Activated T-cell treated with anti-CD3 and anti-CD28 coated beads, Interleukin-2, amount 50 U/mL, for 48 hours (primary cell): ENCODE results near the gene DOCK1.

ENCODE experiments used
- DNase-seq, 2 experiments: peaks; one replicate each; pipeline ENCODE4 v3.0.0-alpha.2; 2020

DOCK1 gene

DNA sequence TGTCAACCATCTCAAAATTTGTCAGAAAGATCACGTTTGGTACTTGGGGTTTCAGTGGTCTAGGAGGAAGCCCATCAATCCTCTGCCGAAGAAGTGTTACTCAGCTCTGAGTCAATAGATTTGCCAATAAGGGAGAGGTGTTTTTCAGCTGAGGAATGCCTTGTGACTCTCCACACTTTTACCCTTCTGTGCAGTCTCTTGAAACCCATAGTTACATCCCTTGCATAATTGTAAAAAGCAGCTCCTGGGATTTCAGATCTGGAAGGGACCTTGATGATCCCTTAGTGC lies 243.6 kb downstream of the DOCK1 start:
- DNase-seq = no peak

DNA sequence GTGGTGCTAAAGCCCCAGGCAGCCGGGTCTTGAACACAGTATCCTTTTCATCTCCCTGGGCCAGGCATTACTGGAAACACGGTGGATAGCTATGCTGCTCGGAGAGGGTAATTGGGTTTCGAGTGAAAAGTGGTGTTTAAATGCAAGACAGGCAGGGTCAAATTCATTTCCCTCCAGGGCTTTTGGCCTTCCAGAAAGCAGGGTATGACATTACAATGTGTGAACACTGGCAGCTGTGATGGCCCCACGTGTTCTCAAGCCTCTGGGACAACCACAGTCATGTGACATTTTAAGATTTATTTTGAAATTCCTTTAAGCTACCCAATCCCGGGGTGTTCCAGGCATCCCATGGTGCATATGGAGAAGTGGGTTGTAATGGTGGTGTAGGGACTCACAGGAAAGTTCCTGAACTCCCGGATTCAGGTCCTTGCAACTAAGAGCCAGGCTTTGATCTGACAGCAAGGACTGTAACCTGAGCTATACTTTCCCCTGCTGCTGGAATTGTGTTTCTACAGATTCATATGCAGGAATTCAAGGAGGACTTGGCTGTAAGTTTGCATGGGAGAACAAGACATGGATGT lies 244.4 kb downstream of the DOCK1 start:
- no peak for DNase-seq

DNA sequence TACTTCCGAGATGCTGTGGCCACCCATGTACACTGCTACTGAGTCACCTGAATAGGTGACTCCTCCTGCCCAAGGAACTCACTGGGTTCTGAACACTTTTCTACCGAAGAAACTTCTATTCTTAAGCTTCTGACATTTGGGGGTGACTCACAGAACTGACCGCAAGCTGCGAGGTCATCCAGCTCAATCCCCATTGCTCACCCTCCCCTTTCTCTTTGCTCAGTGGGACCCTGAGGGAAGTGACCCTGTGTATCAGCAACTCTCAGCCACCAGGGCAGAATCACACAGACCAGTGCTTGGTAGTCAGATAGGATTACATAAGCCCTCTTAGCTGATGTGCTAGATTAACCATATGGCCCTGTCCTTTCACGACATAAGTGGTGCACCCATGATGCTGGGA lies 244.9 kb downstream of the DOCK1 start:
- no peak for DNase-seq

DNA sequence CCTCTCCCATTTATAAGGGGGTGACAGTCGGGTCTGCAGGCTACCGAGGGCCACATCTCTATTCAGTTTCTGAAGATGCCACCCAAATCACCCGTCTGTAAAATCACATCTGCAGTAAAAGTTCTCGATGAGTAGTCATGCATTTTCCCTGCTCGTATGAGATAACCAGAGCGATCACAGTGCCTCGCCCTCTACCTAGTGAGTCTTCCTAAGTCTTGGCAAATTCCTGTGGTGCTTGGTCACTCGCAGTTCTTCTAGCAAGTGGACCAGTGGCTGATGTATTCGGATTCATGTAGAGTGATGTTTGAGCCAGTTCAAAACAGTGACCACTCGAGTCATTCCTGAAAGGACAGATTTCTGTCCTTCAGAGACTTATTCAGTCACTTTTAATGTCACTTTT lies 246.3 kb downstream of the DOCK1 start:
- no peak for DNase-seq

DNA sequence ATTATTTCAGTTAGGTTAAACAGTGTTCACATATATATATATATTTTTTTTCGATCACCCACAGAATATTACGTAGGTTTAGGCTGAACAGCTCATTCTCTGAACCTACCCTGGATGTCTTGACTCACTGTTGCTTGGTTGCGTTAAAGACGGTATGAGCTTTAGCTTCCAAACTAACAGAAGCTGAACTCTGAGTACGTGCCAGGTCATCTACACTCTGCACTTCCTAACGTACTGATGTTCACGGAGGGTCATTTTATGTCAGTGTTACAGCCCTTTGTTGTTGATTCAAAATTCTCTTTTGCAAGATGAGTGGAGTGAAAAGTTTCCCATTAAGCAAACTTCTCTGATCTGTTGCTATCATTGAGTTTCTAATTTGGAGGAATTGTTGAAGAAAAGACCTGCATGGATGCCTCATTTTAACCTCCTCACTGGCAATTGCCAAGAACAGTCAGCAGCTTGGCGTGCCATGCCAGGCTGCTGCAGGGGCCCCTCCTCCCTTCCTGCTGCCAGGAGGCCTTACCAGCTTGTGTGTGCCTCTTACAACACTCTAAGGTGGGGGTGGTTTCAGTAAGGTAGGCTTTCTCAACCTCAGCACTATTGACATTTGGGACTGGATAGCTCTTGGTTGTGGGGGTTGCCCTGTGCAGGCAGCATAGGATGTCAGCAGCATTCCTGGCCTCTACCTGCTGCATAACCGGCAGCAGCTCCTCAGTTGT lies 246.9 kb downstream of the DOCK1 start:
- DNase-seq = no peak

DNA sequence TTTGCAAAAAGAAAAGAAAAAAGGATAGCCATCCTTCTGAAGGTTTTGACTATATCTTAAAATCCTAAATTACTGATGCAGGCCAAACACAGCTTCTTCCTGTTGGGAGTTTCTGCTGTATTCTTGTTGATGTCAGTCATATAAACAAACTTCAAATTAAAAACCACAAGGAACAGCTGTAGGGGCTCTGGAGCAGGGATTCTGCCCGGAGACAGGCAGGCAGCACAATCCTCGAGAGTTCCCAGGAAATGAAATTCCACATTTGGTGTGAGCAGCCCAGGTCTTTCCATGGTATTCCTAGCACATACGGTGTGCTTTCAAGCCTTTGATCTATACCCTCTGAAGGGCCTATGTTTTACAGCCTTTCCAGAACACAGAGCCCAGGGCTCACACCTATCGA lies 248.0 kb downstream of the DOCK1 start:
- no peak for DNase-seq

DNA sequence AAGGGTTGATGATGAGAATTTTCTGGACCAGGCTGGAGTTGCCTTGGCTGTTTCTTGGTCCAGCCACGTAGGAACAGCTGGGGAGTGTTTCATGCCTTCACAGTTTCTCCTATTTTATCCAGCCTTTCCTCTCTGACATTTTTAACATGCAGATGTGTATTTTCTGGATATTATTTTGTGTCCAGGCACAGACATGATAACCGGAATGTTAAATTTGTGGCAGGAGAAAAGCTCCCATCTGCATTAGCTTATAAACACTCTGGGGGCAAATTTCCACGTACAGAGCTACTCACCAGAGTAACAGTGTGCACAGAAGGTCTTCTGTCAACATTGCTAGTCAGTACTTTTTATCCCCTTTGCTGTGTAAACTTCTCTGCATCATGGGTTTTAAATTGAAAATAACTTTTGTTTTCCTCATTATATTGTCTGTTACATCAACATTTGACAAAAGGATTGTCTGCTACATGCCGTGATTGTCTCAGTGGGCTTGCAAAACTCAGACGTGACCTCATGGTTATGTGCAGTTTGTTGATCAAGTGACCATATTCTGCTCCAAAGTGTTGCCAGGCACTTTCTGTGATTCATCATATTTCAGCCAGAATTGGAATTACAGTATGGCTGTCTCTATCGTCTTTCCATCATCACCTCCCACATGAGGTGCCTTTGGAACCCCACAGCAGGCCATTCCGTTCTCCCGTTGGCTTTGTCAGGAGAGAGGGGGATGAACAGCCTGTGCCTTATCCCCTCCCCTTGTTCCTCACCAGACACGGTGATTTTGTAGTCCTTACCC lies 249.8 kb downstream of the DOCK1 start:
- DNase-seq = no peak

DNA sequence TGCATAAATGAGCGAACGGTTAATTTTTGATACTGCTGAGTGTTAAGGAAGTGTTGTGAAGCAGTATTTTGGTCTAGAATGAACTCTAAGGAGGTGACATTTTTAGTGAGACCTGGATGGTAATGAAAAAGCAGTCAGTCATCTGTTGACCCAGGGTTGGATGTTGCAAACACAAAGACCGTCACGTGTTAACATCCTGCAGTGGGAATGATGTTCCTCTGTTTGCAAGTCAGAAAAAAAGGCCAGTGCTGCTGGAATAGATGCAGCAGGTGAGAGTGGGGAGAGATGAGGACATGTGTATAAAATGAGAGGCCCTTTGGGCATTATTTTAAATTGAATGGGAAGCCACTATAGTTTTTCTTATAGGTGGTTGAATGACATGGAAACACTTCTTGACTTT lies 251.9 kb downstream of the DOCK1 start:
- no peak for DNase-seq

DNA sequence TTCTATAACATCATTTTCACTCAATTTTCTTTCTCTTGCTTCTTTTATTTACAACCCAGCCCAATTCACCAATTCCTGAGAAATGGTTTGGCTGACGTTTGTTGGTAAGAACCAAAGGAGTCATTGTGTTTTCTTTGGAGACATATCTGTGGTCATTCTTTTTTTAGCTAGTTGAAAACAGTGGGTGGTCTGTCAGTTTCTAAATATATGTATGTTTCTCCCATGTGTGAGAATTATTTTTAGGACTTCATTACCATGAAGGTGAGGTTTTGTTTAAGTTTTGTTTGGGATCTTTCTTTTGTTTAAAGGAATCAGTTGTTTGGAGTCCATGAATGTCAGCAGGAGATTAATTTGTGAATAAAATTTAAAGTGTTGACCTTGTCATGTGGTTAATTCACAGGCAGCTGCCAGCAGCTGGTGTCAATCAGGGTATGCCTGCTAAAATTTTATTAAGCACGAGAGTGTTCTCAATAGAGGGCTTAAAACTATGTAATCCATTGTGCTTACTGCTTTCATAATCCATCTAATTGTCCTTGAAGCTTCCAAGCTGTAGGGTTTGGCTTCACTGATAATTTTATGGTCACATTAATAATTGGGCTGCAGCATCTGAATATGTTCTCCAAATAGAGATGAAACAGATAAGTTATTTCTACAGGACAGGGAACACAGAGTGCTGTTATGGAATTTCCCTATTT lies 252.4 kb downstream of the DOCK1 start:
- no peak for DNase-seq

DNA sequence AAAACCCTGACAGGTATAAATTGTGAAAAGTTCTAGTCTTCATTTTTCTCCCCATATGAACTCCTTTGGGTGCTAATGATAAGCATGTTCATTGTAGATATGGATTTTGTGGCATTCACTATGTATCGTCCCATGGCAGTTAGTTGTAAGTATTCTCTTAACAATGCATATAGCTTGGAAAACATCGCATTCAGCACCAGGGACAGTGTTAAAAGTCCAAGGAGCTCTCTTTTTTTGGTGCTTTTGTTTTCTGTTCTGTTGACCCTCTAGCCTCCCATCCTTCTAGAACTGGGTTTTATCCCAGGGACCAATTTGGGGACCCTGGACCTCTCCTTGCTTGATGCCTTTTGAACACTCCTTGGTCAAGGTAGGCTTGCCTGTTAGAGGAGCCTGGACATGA lies 253.4 kb downstream of the DOCK1 start:
- DNase-seq = no peak

DNA sequence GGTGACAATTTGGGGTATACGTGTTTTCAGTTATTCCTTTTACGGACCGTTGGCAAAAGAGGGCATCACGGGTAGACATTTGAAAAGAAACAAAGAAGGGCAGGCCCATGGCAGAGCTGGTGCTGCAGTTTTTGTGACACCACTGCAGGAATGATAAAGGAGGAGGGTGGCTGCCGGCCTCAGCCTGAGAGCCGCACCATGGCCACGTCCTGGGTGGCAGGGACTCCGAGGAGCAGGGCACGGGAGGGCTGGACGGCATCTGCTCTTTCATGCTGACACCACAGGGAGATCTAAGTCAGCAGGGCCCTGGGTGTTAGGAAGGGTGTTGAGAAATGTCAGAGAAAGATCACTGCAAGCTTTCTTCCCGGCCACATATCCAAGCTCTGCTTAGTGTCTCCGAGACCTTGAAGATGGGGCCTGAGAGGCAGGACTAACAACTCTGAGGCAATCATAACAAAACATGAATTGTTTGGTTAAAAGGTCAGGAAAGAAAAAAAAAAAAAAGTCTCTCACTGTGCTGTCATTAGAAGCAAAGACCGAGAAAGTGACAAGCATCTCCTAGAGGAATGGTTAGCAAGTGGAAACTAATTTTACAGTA lies 254.5 kb downstream of the DOCK1 start:
- DNase-seq = no peak

DNA sequence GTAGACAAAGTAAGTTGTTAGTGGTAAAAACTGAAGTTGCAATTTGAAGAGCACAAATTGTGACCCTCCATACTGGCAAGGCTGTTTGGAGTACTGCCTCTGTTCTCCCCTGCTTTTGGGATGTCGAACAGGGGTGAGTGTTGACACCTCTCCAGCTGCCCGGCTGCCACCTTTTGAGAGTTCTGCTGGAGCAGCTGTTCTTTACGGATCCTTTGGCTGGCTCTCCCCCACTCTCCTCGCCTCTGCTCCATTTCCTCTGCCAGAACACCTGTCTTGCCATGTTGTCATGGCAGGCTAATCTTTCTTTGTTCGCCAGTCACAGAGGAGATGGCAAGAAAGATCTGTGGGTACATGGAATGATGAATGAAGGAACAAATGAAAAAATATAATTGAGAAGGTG lies 256.3 kb downstream of the DOCK1 start:
- no peak for DNase-seq

DNA sequence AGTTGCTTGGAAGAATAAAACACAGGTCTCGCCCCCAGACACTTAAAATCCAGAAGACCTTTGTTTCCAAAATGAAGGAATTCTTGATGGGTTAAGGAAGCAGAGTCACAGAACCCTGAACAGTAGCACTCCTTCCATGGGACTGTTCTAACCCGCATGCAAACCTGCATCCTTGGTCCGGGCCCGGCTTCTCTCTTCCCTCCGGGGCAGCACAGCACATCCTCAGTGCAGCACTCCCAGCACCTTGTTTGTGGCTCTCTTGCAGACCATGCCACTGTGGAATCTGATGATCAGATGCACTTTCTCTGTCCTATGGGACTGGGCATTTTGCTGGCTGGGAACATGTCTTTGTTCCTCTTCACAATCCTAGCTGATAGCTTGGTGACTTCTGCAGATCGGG lies 257.6 kb downstream of the DOCK1 start:
- DNase-seq = no peak

DNA sequence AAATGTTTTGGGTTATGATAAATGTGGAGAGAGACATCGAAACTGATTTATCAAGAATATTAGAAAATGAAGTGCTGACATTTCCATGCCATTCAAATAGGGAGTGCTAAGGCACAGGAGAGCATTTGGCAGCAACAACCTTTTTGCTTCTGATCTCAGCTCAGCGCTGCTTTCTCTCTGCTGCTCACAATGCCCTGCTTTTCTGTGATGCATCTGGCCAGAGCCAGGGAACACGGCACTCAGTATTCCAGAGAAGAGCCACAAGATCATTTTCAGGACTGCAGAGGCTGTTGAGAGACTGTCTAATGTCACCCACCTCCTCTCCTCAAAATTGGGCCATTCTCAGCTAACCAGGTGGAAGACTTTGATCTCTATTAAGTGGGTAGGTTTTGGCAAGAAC lies 263.0 kb downstream of the DOCK1 start:
- no peak for DNase-seq

DNA sequence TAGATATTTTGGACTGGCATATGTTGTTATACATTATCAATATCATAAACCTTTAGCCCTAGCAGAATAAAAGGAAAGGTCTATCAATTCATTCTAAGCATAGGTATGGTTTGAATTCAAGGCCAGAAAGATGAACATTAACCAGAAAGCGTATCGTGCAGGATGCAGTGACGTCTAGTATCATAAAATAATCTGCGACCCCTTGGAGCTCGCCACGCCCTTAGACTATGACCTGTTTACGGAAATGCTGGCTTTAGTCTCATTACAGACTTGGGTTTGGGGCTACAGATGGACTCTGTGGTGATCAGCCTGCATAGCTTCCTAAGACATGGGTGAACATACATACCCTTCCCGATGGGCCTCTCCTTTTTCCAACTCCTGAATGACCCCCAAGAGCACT lies 269.6 kb downstream of the DOCK1 start:
- DNase-seq = no peak

DNA sequence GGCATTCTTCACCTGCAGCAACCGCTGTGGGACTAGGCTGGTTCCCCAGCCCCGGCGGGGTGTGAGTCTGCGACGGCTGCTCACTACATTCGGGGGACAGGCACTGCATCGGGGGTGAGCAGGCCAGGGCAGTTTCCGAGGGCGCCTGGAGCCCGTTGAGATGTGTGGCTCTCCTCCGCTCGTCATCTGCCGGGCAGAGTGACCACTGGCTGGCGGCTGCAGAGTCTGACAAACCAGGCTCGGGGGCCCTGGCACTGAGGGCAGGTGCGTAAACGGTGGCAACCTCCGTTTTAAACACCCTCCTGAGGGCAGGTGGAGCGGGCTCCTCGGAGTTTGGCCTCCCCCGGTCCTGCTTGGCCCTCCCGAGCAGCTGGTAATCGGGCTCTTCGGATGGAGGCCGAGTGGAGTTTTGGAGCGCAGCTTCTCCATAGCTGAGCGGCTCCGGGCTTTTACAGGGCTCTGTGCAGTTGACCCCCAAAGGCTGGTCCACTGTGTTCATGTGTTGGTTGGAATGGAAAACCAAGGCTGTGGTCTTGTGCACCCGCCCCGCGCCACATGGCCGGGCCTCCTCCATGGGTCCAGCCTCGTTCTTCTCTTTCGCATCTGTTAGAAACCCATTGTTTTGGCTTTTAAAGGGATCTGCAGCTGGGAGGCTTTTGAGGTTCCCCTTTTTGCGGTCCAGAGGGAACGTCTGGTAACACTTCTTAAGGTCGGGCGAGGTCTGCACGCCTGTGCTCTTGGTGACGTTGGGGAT lies 270.3 kb downstream of the DOCK1 start:
- DNase-seq = no peak

DNA sequence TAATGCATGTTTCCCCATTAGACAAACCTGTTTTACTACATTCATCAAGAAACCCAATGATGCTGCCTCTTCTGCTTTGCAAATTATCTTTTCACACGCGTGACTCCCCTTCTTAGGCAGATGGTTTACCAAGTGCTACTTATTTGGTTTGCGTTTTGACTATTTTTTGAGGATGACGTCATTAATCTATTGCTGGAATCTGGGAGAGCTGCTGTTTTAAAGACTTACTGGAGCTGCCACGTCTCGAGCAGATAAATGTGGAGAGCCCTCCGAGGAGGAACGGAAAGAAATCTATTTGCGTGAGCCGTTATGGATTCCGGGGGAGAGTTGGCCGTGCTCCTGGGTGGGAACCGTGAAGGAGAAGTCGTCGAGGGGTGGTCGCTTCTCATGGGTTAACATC lies 271.4 kb downstream of the DOCK1 start:
- DNase-seq = no peak

DNA sequence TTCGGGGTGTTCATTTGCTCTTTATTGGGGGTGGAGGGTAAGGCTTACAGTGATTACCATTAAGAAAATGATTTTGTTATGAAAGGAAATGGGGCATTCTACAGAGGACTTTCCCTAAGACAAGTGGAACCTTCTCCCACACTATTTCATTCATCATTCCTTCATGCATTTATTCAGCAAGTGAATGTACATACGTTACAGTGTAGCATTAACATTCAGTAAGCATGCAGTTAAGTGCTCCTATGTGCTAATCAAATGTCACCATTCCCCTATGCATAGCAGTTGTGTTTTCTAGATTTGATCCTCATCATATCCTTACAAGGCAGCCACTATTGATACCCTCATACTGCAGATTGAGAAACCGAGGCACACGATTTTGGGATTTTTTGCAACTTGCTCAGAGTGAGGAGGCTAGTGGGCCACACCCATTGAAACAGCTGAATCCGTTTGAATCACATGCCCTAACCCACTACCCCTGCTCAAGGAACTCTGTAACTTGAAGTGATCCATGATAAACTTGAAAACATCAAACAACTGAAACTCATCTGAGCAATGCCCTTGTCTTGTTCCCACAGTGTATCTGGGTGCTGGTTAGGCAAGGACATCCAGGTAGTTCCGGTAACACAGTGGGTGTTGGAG lies 274.5 kb downstream of the DOCK1 start:
- DNase-seq = no peak

DNA sequence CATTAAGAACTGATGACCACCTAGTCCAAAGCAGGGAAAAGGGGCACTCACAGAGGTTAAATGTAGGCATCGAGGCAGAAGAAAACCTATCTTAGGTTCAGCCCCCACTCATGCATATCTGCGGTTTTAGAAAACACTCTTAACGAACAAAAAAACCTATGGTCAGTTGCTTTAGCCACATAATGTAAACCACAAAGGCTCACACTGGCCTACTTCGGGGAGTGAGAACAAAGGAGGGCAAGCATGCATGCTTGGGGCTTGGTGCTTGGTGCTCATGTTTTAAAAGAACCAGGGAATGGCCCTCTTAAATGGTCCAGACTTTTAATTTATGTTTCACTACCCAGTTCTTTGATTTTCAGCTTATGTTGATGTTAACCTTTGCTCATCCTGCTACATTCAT lies 276.9 kb downstream of the DOCK1 start:
- DNase-seq = no peak

DNA sequence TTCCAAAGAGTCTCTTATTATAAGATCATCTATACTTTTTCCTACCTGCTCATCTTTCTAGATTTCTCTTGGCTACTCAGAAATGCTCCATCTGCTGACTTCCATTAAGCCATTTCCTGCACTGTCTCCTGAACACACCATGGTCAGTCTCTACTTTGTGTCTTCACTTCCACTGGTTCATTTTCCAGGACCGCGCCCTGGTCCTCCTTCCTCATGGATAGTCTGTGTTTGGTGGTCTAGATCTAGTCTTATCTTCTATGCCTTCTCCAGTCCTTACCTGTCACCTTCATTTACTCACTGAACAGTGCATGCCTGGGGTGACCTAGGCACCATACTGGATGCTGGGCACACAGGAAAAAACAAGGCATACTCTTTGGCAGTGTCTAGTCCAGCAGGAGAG lies 279.4 kb downstream of the DOCK1 start:
- no peak for DNase-seq

DNA sequence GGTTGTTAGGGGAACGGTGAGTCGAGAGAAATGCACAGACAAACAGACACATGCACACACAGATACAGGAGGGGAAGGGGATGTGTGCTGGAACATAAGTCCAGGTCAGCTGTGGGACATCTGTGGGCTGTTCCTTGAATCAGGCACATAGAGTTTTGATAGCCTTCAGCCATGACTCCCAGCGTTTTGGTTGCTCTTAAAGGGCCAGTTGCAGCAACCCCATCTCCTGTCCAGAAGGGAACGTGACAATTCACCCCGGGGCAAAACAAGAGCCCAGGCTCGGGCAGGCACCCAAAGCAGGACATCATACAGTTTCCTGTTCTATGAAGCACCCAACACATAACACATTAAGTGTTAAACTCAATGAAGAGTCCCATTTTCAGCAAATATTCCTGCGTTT lies 281.6 kb downstream of the DOCK1 start:
- DNase-seq = no peak

DNA sequence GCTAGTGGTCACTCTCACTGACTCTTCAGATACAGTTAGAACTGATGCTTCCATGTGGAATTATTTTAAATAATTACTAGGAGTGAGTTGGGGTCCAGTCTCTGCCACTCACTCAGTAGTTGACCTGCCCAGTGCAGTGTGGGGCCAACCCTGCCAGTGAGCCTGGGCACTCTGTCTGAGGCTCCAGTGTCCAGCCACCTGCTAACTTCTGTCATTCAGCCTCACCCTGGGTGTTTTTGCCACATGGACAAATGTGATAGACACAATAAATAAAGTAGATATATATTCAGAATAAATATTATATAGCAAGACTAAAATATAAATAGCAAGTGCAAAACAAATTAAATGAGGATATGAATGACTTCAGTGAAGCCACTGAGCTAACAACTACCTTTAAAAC lies 284.0 kb downstream of the DOCK1 start:
- DNase-seq = no peak
